GM21526 (cell line): Measurements from ENCODE around the gene CPNE6.

Experiments used
- ATAC-seq: cut with Tn5 transposase; IDR thresholded peaks from one replicate; pipeline ENCODE4 v1.9.1; 2021; ENCODE audit warnings: moderate library complexity; ENCODE audit not compliant: unreplicated experiment, low FRiP score

The CPNE6 gene

GRCh38 chr14:24122898-24123297 is 51.5 kb downstream of the CPNE6 start:
- no peak for ATAC-seq

- ATAC-seq: no peak
Observed at GRCh38 chr14:24123424-24124417, 52.4 kb downstream of the CPNE6 start.

- no peak for ATAC-seq
Observed at GRCh38 chr14:24126939-24127338, 55.6 kb downstream of the CPNE6 start.

DNA sequence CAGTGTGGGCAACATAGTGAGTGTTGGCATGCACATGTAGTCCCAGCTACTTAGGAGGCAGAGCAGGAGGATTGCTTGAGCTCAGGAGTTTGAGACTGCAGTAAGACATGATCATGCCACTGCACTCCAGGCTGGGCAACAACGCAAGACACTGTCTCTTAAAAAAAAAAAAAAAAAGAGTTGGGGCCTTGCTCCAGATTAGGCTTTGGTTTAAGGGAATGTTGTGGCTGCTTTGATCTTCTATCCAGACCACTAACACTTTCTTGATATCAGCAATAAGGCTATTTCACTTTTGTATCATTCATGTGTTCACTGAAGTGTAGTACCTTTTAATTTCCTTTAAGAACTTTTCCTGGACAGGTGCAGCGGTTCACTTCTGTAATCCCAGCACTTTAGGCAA is 56.3 kb downstream of the CPNE6 start:
- no peak for ATAC-seq
